HFFc6 (cell line): ENCODE measurements around the gene CFAP251. TPM values are rescaled to one million over a fixed set of nuclear protein-coding genes. Genes with fewer than 3 reads are reported as not detected.
"Not testable (repeated sequence)": the region's sequence is repeated elsewhere in the genome, so short reads cannot be mapped to it uniquely, and the experiment has no call there.

Experiments used
- DNase-seq: peaks from one replicate; pipeline ENCODE4 v3.0.0-alpha.2; 2018
- H3K27ac Mint-ChIP-seq: 2 replicates; pipeline ENCODE4 v1.8.0; 2020; ENCODE audit warnings: mild to moderate bottlenecking, mixed read lengths
- H3K27me3 Mint-ChIP-seq: 2 replicates; pipeline ENCODE4 v1.8.0; 2021; ENCODE audit warnings: mild to moderate bottlenecking, moderate library complexity, mixed read lengths; ENCODE audit not compliant: insufficient read depth
- H3K36me3 Mint-ChIP-seq: 2 replicates; pipeline ENCODE4 v1.8.0; 2021; ENCODE audit warnings: low read depth, mixed read lengths
- H3K4me1 Mint-ChIP-seq: 2 replicates; pipeline ENCODE4 v1.8.0; 2020; ENCODE audit warnings: low read depth, mixed read lengths
- H3K4me3 Mint-ChIP-seq: 2 replicates; pipeline ENCODE4 v1.8.0; 2020; ENCODE audit warnings: mild to moderate bottlenecking, moderate library complexity, mixed read lengths
- H3K9me3 Mint-ChIP-seq: 2 replicates; pipeline ENCODE4 v1.8.0; 2020; ENCODE audit warnings: mild to moderate bottlenecking, mixed read lengths
- CTCF ChIP-seq: fragments of 200-600 bp; sonication (generic); IDR thresholded peaks from 2 replicates; pipeline ENCODE4 v1.5.0; 2021; ENCODE audit warnings: antibody characterized with exemption, mild to moderate bottlenecking
- total RNA-seq, 6 experiments: library from RNA; stranded (reverse); fragmentation: NEBNext Ultra II Directional; extraction: Animal tissue kit (Norgen Biotek cat#: 25700); gene quantifications; 2 replicates in 1 of 6; 3 replicates in 5 of 6; pipeline ENCODE4 v1.2.3, GENCODE V29; 2021

CFAP251 gene
- total RNA-seq, 6 experiments from 2014 or later = 0.66 to 4.2 (median 3.3) TPM

DNA sequence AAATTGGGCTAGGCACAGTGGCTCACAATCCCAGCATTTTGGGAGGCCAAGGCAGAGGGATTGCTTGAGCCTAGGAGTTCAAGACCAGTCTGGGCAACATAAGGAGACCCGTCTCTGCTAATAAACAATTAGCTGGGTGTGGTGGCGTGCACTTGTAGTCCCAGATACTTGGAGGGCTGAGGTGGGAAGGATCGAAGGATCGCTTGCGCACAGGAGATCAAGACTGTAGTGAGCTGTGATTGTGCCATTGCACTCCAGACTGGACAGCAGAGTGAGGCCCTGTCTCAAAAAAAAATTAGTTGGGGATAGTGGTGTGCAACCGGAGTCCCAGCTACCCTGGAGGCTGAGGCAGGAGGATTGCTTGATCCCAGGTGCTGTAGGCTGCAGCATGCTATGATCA is 64.6 kb downstream of the CFAP251 start:
- DNase-seq = no peak
- no peaks in the 10 kb centered on the region for H3K9me3 Mint-ChIP-seq
- peaks cover 3% of the 10 kb centered on the region; the same call in 1 of the 2 replicates for H3K27me3 Mint-ChIP-seq
- H3K4me3 Mint-ChIP-seq = no peak overlapping the region
- H3K27ac Mint-ChIP-seq = no peak overlapping the region
- no peaks in the 10 kb centered on the region for H3K4me1 Mint-ChIP-seq
- no peaks in the 10 kb centered on the region for H3K36me3 Mint-ChIP-seq
- no peak for TF ChIP-seq CTCF

DNA sequence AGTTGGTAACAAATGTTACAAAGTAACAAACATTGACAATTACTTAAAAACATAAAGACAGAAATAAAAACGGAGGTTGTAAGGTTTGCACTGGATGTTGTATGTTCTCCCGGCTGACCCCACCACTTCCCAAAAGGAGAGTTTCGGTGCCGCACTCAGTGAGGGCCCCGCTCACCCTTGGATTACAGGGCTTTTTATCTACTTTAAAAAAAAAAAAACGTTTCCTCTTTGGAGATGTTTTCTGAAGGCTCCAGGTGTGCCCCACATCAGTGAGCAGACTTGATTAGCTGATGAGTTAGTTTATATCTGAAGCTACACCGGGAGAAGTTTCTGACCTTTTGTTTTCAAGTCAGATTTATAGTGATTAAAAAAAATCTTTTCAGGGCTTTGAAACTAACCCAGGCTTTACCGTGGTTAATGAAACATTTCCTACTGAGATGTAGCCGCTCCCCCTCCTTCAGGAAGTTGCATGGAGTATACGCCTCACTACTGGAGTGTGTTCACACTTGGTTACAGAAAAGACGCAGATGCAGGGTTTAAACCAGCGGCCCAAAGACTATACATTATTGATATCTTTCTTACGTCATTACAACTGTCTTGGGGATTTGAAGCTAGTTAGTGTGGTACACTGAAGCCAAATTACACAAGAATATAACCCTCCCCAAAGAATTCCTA is 65.3 kb downstream of the CFAP251 start:
- H3K9me3 Mint-ChIP-seq = no peaks in the 10 kb centered on the region
- no peak for TF ChIP-seq CTCF
- H3K27me3 Mint-ChIP-seq = peaks cover 3% of the 10 kb centered on the region; the same call in 1 of the 2 replicates
- H3K36me3 Mint-ChIP-seq = no peaks in the 10 kb centered on the region
- no peaks in the 10 kb centered on the region for H3K4me1 Mint-ChIP-seq
- no peak overlapping the region for H3K27ac Mint-ChIP-seq
- no peak overlapping the region for H3K4me3 Mint-ChIP-seq
- no peak for DNase-seq

GRCh38 chr12:121986489-121987245 is 68.3 kb downstream of the CFAP251 start:
- H3K4me3 Mint-ChIP-seq = no peak overlapping the region
- H3K36me3 Mint-ChIP-seq = no peaks in the 10 kb centered on the region
- no peak for TF ChIP-seq CTCF
- H3K27me3 Mint-ChIP-seq = peaks cover 2% of the 10 kb centered on the region; the same call in 1 of the 2 replicates
- DNase-seq = no peak
- peaks cover 15% of the 10 kb centered on the region for H3K4me1 Mint-ChIP-seq
- no peaks in the 10 kb centered on the region for H3K9me3 Mint-ChIP-seq
- no peak overlapping the region for H3K27ac Mint-ChIP-seq

DNA sequence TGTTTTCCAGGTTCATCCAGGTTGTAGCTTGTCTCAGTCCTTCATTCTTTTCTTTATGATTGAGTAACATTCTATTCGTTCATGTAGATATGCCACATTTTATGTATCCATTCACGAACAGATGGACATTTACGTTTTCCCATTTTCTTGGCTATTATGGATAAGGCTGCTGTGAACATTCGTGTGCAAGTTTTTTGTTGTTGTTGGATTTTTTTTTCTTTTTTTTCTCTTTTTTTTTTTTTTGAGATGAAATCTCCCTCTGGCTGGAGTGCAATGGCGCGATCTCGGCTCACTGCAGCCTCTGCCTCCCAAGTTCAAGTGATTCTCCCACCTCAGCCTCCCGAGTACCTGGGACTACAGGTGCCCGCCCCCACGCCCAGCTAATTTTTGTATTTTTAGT is 70.1 kb downstream of the CFAP251 start:
- H3K9me3 Mint-ChIP-seq, H3K27ac Mint-ChIP-seq, DNase-seq, H3K4me3 Mint-ChIP-seq, H3K27me3 Mint-ChIP-seq, H3K36me3 Mint-ChIP-seq: not testable (repeated sequence)
- H3K4me1 Mint-ChIP-seq = peaks cover 21% of the 10 kb centered on the region

DNA sequence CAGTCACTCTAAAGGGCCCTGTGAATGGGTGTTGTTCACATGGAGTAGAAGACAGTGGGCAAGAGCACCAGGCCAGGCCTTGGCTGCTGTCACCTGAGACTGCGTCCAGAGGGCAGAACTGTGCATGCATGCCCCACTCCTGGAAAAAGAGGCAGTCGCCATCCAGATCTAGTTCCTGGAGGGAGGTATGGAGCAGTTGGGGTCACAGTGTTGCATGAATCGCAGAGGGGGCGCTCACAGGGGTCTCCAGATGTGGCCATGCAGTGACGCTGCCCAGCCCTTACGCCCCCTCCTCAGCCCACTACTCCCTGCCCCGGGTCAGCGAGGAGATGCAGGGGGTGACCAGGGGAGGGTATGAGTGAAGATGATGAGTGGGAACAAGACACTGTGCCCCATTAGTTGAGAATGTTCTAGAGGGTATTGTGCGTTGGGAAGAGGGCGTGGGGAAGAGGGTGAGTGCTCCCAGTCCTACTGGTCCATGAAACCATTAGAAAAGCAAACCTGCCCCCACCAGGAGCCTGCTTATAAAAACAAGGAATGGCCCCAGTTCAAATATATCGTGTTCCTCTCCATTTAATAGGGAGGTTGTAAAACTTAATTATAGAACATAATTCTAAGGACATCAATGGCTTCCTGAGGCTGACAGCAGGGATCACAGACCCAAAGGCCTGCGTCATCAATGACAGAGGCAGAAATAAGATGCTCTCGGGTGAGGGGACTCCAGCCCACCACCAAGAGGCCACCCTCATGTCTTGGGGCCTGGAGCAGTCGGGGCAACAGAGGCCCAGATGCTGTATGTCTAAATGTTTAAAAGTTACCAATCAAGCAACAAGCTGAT is 71.1 kb downstream of the CFAP251 start:
- DNase-seq = no peak
- Mint-ChIP-seq H3K27ac (no peak overlapping the region), H3K4me1 (peaks cover 21% of the 10 kb centered on the region), H3K4me3 (no peak overlapping the region), H3K9me3 (no peaks in the 10 kb centered on the region), H3K27me3 (peaks cover 2% of the 10 kb centered on the region; the same call in 1 of the 2 replicates), H3K36me3 (no peaks in the 10 kb centered on the region)
- TF ChIP-seq CTCF = no peak
